Calu3 (cell line): ENCODE data around the gene PCTP. TPM values are rescaled to one million over a fixed set of nuclear protein-coding genes. Genes with fewer than 3 reads are reported as not detected.

Experiments
- BruUV-seq: library from RNA; stranded (reverse); fragments of 400-500 nt; replicated peaks from 2 replicates; lab custom pipeline; 2021; lab: Mats Ljungman, UMichigan
- CTCF ChIA-PET: fragments of 300-600 bp; sonication (Branson Sonifier 250); formaldehyde crosslinking; loops from one replicate; lab custom pipeline; 2022; ENCODE audit warnings: antibody characterized with exemption; lab: Charles Lee
- DNase-seq: peaks from one replicate; pipeline ENCODE4 v3.0.0; 2022
- H3K27ac Mint-ChIP-seq: one replicate; pipeline ENCODE4 v1.8.0; 2022; ENCODE audit warnings: mixed read lengths; ENCODE audit not compliant: unreplicated experiment
- H3K27me3 Mint-ChIP-seq: one replicate; pipeline ENCODE4 v1.8.0; 2022; ENCODE audit warnings: mixed read lengths; ENCODE audit not compliant: unreplicated experiment
- H3K36me3 Mint-ChIP-seq: one replicate; pipeline ENCODE4 v1.8.0; 2022; ENCODE audit warnings: mild to moderate bottlenecking, moderate library complexity, mixed read lengths; ENCODE audit not compliant: insufficient read depth, unreplicated experiment
- H3K4me1 Mint-ChIP-seq: one replicate; pipeline ENCODE4 v1.8.0; 2022; ENCODE audit warnings: mild to moderate bottlenecking, low read depth, mixed read lengths; ENCODE audit not compliant: unreplicated experiment
- H3K4me3 Mint-ChIP-seq: one replicate; pipeline ENCODE4 v1.8.0; 2022; ENCODE audit warnings: mild to moderate bottlenecking, low read depth, moderate library complexity, mixed read lengths; ENCODE audit not compliant: unreplicated experiment
- H3K9me3 Mint-ChIP-seq: one replicate; pipeline ENCODE4 v1.8.0; 2022; ENCODE audit warnings: low read depth, mixed read lengths; ENCODE audit not compliant: unreplicated experiment
- CTCF ChIP-seq: fragments of 200-600 bp; IDR thresholded peaks from one replicate; pipeline ENCODE4 v1.8.0; 2022; ENCODE audit warnings: antibody characterized with exemption; ENCODE audit not compliant: unreplicated experiment
- intact Hi-C: fragments of 100-400 bp; cut with micrococcal nuclease; formaldehyde crosslinking; loops from one replicate; pipeline ENCODE4 v1.10.0; 2022; ENCODE audit not compliant: unreplicated experiment
- total RNA-seq: library from RNA; stranded (reverse); gene quantifications from 2 replicates; pipeline ENCODE4 v1.2.3, GENCODE V29; 2022

PCTP gene
- total RNA-seq, 1 experiment from 2014 or later: 20.1 TPM

- BruUV-seq: no TSS peak
- no peaks in the 10 kb centered on the region for H3K27me3 Mint-ChIP-seq
- no peak overlapping the region for H3K4me3 Mint-ChIP-seq
- intact Hi-C loops: loop anchor here (10.0 kb wide), 1 partner anchor 133 kb away; no protein-coding TSS in a partner anchor
- H3K9me3 Mint-ChIP-seq: no peaks in the 10 kb centered on the region
- DNase-seq: no peak
- peaks cover 17% of the 10 kb centered on the region for H3K4me1 Mint-ChIP-seq
- no peak for TF ChIP-seq CTCF
- CTCF ChIA-PET: interaction anchor here (0.8 to 0.9 kb wide), 2 partner anchors 17 to 58 kb away, joined by 3 to 4 read pairs; no protein-coding TSS in a partner anchor
- H3K27ac Mint-ChIP-seq: no peak overlapping the region
- H3K36me3 Mint-ChIP-seq: no peaks in the 10 kb centered on the region
These were observed 12.8 kb upstream of the PCTP start for GRCh38 chr17:55737976-55738501.

DNA sequence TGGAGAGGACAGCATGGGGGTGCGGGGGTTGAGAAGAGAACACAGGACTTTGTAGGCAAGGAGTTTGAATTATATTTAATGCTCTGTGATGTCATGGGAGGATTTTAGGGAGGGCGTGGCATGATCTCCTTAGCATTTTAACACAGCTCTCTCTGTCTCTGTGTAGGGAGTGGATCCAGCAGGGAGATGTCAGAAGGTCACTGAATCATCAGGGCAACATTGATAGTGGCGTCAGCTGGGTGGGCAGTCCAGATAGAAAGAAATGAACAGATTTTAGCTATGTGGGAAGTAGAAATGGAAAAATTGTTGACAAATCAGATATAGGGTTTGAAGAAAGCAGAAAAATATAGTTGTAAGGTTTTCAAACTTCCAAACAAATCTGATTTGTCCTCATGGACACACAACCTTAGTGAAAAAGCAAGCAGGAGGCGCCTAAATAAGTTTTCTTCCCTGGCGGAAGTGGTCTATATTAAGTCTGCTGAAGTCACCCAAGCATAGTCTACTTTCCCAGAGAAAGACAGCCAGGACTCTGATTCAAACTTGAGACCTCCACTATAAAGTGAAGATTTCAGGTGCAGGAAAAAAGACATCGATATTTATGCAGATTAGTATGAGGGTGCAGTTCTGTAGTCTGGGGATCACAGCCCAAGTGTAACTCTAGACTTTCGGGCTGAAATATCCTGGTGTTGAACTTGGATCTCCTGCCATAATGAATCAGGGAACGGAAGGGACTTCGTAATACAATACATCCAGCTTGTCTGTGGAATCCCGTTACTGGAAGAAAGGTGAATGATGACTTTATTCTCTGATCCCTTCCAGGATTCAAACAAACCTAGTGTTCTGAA, 10.1 kb upstream of the PCTP start:
- Mint-ChIP-seq H3K27ac (no peak overlapping the region), H3K4me1 (peaks cover 23% of the 10 kb centered on the region), H3K4me3 (no peak overlapping the region), H3K36me3 (peaks cover 5% of the 10 kb centered on the region), H3K9me3 (no peaks in the 10 kb centered on the region), H3K27me3 (no peaks in the 10 kb centered on the region)
- no TSS peak for BruUV-seq
- CTCF ChIA-PET: no interaction called here
- DNase-seq: no peak
- intact Hi-C loops: no loop called here
- TF ChIP-seq CTCF: no peak

- H3K27me3 Mint-ChIP-seq: no peaks in the 10 kb centered on the region
- H3K4me3 Mint-ChIP-seq: no peak overlapping the region
- no peak for DNase-seq
- no peak overlapping the region for H3K27ac Mint-ChIP-seq
- no peak for TF ChIP-seq CTCF
- intact Hi-C loops: no loop called here
- CTCF ChIA-PET: no interaction called here
- no TSS peak for BruUV-seq
- peaks cover 5% of the 10 kb centered on the region for H3K36me3 Mint-ChIP-seq
- H3K9me3 Mint-ChIP-seq: no peaks in the 10 kb centered on the region
- peaks cover 29% of the 10 kb centered on the region for H3K4me1 Mint-ChIP-seq
These were observed 9.5 kb upstream of the PCTP start for GRCh38 chr17:55741356-55741700.

DNA sequence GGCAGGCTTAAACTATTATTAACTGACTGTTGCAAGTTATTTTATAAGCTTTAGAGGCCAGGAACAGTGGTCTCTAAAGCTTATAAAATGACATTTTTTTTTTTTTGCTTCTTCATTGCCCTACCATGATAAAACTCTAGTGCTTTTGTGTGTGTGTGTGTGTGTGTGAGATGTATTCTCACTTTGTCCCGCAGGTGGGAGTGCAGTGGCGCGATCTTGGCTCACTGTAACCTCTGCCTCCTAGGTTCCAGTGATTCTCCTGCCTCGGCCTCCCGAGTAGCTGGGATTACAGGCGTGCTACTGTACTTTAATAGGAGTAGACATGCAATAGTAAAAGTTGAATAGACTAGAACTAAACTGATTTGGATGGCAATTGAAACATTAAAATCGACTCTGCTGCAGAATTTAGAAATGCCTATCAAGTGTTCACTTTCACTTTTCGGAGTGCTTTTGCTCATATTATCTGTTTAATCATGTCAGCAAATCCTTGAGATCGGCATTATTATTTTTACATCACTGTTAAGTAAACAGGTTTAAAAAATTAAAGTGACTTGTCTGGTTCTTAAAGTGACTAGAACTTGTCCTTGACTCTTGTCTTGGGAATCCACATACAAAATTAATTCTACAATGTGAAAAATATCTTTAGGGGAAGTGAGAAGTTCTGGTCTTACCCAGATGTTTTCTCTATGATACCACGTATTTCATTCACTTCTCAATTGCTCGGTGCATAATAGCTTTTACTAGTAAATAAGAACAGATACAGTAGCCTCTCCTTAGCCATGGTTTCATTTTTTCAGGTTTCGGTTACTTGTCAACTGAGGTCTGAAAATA, 8.4 kb upstream of the PCTP start:
- no peaks in the 10 kb centered on the region for H3K9me3 Mint-ChIP-seq
- H3K27me3 Mint-ChIP-seq: no peaks in the 10 kb centered on the region
- peak overlapping the region; percentile 83 for H3K27ac Mint-ChIP-seq
- H3K4me3 Mint-ChIP-seq: peak overlapping the region; percentile 24
- H3K4me1 Mint-ChIP-seq: peaks cover 39% of the 10 kb centered on the region
- peaks cover 5% of the 10 kb centered on the region for H3K36me3 Mint-ChIP-seq
- intact Hi-C loops: loop anchor here (1.0 kb wide), 1 partner anchor 28 kb away; no protein-coding TSS in a partner anchor
- no peak for TF ChIP-seq CTCF
- DNase-seq: peak; percentile 29
- CTCF ChIA-PET: interaction anchor here (0.6 to 1.7 kb wide), 9 partner anchors 8 to 140 kb away, joined by 3 to 6 read pairs (median 4); partner anchors contain the start of gene PCTP
- no TSS peak for BruUV-seq
